Measurements from ENCODE around the gene ZNF543.
A peak's percentile ranks its signal among the peaks of the same experiment; 100 is the strongest.

Gene ZNF543

GRCh38 chr19:57321116-57321515 lies 844 bp downstream of the ZNF543 start:
- H3K4me3 ChIP-seq (ENCODE audit: low read length): peak overlapping the region; percentile 84
- DNase-seq (ENCODE audit: low read depth): no peak
- TF ChIP-seq CTCF (conservative IDR thresholded peaks at IDR 0.05; ENCODE audit: low read depth, low read length): no peak

GRCh38 chr19:57321751-57322150 lies 1.5 kb downstream of the ZNF543 start:
- TF ChIP-seq CTCF (conservative IDR thresholded peaks at IDR 0.05; ENCODE audit: low read depth, low read length): no peak
- H3K4me3 ChIP-seq (ENCODE audit: low read length): peak overlapping the region; percentile 84
- no peak for DNase-seq (ENCODE audit: low read depth)

- no peak for TF ChIP-seq CTCF (conservative IDR thresholded peaks at IDR 0.05; ENCODE audit: low read depth, low read length)
- H3K4me3 ChIP-seq (ENCODE audit: low read length): no peak overlapping the region
- no peak for DNase-seq (ENCODE audit: low read depth)
These were observed 4.7 kb downstream of the ZNF543 start for GRCh38 chr19:57324992-57325391.

GRCh38 chr19:57327993-57328392 lies 7.7 kb downstream of the ZNF543 start:
- TF ChIP-seq CTCF (conservative IDR thresholded peaks at IDR 0.05; ENCODE audit: low read depth, low read length): no peak
- no peak for DNase-seq (ENCODE audit: low read depth)
- H3K4me3 ChIP-seq (ENCODE audit: low read length): no peak overlapping the region

- H3K4me3 ChIP-seq (ENCODE audit: low read length): no peak overlapping the region
- TF ChIP-seq CTCF (conservative IDR thresholded peaks at IDR 0.05; ENCODE audit: low read depth, low read length): no peak
- peak; percentile 11 for DNase-seq (ENCODE audit: low read depth)
These were observed 13.9 kb downstream of the ZNF543 start for GRCh38 chr19:57334191-57334590.

- no peak for DNase-seq (ENCODE audit: low read depth)
- TF ChIP-seq CTCF (conservative IDR thresholded peaks at IDR 0.05; ENCODE audit: low read depth, low read length): no peak
These were observed 18.6 kb downstream of the ZNF543 start for GRCh38 chr19:57338877-57339276.

GRCh38 chr19:57342582-57342981 lies 22.3 kb downstream of the ZNF543 start:
- DNase-seq (ENCODE audit: low read depth): no peak
- no peak for TF ChIP-seq CTCF (conservative IDR thresholded peaks at IDR 0.05; ENCODE audit: low read depth, low read length)

More at GRCh38 chr19:57338877-57339276, 18.6 kb downstream of the ZNF543 start:
- no peak overlapping the region for H3K4me3 ChIP-seq (ENCODE audit: low read length)

More at GRCh38 chr19:57342582-57342981, 22.3 kb downstream of the ZNF543 start:
- H3K4me3 ChIP-seq (ENCODE audit: low read length): no peak overlapping the region

Measured in retinal pigment epithelial cell (primary cell).